Type B pancreatic cell (in vitro differentiated cells): ENCODE results near the gene PKN2. TPM values are rescaled to one million over a fixed set of nuclear protein-coding genes. Genes with fewer than 3 reads are reported as not detected.
"Not testable (repeated sequence)": the region's sequence is repeated elsewhere in the genome, so short reads cannot be mapped to it uniquely, and the experiment has no call there.

Source experiments
- DNase-seq: peaks from one replicate; pipeline ENCODE4 v3.0.0; 2021; ENCODE audit warnings: mixed read lengths; ENCODE audit not compliant: unreplicated experiment; ENCODE audit errors: extremely low spot score
- H3K27ac Mint-ChIP-seq: 2 replicates; pipeline ENCODE4 v1.8.0; 2021; ENCODE audit warnings: mild to moderate bottlenecking, mixed read lengths
- H3K27me3 Mint-ChIP-seq: 2 replicates; pipeline ENCODE4 v1.8.0; 2021; ENCODE audit warnings: mixed read lengths
- H3K36me3 Mint-ChIP-seq: 2 replicates; pipeline ENCODE4 v1.8.0; 2021; ENCODE audit warnings: mixed read lengths
- H3K4me1 Mint-ChIP-seq: one replicate; pipeline ENCODE4 v1.8.0; 2021; ENCODE audit warnings: mixed read lengths; ENCODE audit not compliant: unreplicated experiment
- H3K4me3 Mint-ChIP-seq: 2 replicates; pipeline ENCODE4 v1.8.0; 2021; ENCODE audit warnings: mild to moderate bottlenecking, mixed read lengths
- H3K9me3 Mint-ChIP-seq: 2 replicates; pipeline ENCODE4 v1.8.0; 2021; ENCODE audit warnings: mixed read lengths
- total RNA-seq: library from RNA; stranded (reverse); gene quantifications from 2 replicates; pipeline ENCODE4 v1.2.1, GENCODE V29; 2021; ENCODE audit warnings: low replicate concordance
- TF ChIP-seq, protein P1 (sequence below): fragments of 200-600 bp; sonication (generic); conservative IDR thresholded peaks from 2 replicates; pipeline ENCODE4 v1.5.0; 2021; ENCODE audit warnings: antibody characterized with exemption, mild to moderate bottlenecking

Gene PKN2
- total RNA-seq, 1 donor from 2014 or later: 56.0 TPM

DNA sequence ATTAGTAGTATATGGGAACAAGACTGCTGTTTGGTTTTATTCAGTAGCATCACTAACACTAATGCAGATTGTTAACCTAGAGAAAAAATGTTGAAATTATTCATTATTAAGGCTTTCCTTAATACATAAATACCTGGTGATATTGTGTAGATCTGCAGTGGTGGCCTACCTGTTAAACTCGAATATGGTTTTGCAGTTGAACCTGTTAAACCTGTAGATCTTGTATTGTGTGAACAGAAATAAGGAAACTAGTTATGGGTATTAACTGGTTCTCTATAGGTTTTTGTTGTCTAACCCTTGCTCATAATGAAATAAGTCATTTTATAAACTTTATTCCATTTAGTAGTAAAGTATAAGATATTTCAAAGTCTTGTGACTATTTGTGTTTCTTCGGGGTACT lies 23.9 kb downstream of the PKN2 start:
- no peak for DNase-seq
- Mint-ChIP-seq H3K27ac (peak overlapping the region; percentile 82), H3K9me3 (no peaks in the 10 kb centered on the region), H3K4me3 (peak overlapping the region; percentile 11), H3K4me1 (peaks cover 1% of the 10 kb centered on the region), H3K36me3 (peaks cover 23% of the 10 kb centered on the region), H3K27me3 (no peaks in the 10 kb centered on the region)
- TF ChIP-seq, protein P1, sequence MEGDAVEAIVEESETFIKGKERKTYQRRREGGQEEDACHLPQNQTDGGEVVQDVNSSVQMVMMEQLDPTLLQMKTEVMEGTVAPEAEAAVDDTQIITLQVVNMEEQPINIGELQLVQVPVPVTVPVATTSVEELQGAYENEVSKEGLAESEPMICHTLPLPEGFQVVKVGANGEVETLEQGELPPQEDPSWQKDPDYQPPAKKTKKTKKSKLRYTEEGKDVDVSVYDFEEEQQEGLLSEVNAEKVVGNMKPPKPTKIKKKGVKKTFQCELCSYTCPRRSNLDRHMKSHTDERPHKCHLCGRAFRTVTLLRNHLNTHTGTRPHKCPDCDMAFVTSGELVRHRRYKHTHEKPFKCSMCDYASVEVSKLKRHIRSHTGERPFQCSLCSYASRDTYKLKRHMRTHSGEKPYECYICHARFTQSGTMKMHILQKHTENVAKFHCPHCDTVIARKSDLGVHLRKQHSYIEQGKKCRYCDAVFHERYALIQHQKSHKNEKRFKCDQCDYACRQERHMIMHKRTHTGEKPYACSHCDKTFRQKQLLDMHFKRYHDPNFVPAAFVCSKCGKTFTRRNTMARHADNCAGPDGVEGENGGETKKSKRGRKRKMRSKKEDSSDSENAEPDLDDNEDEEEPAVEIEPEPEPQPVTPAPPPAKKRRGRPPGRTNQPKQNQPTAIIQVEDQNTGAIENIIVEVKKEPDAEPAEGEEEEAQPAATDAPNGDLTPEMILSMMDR: no peak

DNA sequence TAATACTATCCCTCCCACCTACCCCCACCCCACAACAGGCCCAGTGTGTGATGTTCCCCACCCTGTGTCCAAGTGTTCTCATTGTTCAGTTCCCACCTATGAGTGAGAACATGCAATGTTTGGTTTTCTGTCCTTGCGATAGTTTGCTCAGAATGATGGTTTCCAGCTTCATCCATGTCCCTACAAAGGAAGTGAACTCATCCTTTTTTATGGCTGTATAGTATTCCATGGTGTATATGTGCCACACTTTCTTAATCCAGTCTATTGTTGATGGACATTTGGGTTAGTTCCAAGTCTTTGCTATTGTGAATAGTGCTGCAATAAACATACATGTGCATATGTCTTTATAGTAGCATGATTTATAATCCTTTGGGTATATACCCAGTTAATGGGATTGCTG lies 28.8 kb downstream of the PKN2 start:
- DNase-seq, H3K27ac Mint-ChIP-seq, H3K9me3 Mint-ChIP-seq, H3K27me3 Mint-ChIP-seq, H3K4me3 Mint-ChIP-seq, H3K4me1 Mint-ChIP-seq: not testable (repeated sequence)
- H3K36me3 Mint-ChIP-seq: peaks cover 55% of the 10 kb centered on the region

DNA sequence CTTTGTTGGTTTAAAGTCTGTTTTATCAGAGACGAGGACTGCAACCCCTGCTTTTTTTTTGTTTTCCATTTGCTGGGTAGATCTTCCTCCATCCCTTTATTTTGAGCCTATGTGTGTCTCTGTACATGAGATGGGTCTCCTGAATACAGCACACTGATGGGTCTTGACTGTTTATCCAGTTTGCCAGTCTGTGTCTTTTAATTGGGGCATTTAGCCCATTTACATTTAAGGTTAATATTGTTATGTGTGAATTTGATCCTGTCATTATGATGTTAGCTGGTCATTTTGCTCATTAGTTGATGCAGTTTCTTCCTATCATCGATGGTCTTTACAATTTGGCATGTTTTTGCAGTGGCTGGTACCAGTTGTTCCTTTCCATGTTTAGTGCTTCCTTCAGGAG lies 32.5 kb downstream of the PKN2 start:
- H3K27me3 Mint-ChIP-seq, H3K9me3 Mint-ChIP-seq, H3K4me3 Mint-ChIP-seq, H3K4me1 Mint-ChIP-seq, DNase-seq, H3K27ac Mint-ChIP-seq: not testable (repeated sequence)
- peaks cover 53% of the 10 kb centered on the region for H3K36me3 Mint-ChIP-seq

DNA sequence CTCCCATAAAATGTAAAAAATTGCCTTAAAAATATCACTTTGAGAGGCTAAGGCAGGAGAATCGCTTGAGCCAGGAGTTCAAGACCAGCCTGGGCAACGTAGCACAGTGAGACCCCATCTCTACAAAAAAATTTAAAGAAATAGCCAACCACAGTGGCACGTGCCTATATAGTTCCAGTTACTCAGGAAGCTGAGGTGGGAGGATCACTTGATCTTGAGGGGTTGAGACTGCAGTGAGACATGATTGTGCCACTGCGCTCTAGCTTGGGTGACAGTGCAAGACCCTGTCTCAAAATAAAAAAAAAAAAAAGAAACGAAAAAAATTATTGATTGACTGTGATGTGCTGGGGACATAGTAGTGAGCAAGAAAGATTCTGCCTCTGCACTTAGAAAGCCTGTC lies 38.4 kb downstream of the PKN2 start:
- no peak overlapping the region for H3K27ac Mint-ChIP-seq
- H3K4me3 Mint-ChIP-seq: no peak overlapping the region

DNA sequence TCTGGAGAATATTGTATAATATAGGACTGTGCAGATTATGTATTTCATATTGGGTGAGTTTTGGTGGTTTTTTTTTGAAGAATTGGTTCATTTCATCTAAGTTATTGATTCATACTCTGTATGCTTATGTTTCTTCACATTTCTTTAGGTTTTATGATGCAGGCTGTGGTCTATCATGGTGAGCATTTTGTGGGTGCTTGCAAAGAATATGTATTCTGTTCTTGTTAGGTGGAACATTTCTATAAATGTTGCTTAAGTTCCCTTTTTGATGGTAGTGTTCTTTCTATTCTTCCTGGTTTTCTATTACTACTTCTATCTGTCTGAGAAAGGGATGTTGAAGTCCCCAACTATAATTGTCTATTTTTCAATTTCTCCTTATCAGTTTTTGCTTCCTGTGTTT lies 42.6 kb downstream of the PKN2 start:
- no peaks in the 10 kb centered on the region for H3K27me3 Mint-ChIP-seq
- peaks cover 21% of the 10 kb centered on the region for H3K36me3 Mint-ChIP-seq
- no peak for DNase-seq
- no peaks in the 10 kb centered on the region for H3K9me3 Mint-ChIP-seq
- TF ChIP-seq, protein P1: no peak
- H3K27ac Mint-ChIP-seq: no peak overlapping the region
- H3K4me3 Mint-ChIP-seq: no peak overlapping the region
- peaks cover 15% of the 10 kb centered on the region for H3K4me1 Mint-ChIP-seq

More for the DNA sequence above, 38.4 kb downstream of the PKN2 start:
- TF ChIP-seq, protein P1: no peak
- H3K36me3 Mint-ChIP-seq: peaks cover 30% of the 10 kb centered on the region
- H3K4me1 Mint-ChIP-seq: no peaks in the 10 kb centered on the region
- H3K9me3 Mint-ChIP-seq: peaks cover 4% of the 10 kb centered on the region
- H3K27me3 Mint-ChIP-seq: no peaks in the 10 kb centered on the region
- no peak for DNase-seq

DNA sequence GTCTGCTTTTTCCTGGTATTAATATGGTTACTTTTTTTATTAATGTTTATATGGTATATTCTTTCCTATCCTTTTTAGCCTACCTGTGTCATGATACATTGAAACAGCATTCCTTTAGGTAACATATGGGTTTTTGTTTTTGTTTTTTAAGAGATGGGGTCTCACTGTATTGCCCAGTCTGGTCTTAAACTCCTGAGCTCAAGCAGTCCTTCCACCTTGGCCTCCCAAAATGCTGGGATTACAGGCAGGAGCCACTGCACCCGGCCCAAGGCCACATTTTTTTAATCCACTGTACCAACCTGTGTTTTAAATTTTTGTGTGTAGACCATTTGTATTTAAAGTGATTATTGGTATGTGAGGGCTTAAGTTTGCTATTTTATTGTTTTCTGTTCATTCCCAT lies 43.1 kb downstream of the PKN2 start:
- Mint-ChIP-seq H3K27ac (no peak overlapping the region), H3K27me3 (no peaks in the 10 kb centered on the region), H3K4me1 (peaks cover 15% of the 10 kb centered on the region), H3K9me3 (no peaks in the 10 kb centered on the region), H3K4me3 (no peak overlapping the region), H3K36me3 (peaks cover 19% of the 10 kb centered on the region)
- TF ChIP-seq, protein P1: no peak
- DNase-seq: no peak

DNA sequence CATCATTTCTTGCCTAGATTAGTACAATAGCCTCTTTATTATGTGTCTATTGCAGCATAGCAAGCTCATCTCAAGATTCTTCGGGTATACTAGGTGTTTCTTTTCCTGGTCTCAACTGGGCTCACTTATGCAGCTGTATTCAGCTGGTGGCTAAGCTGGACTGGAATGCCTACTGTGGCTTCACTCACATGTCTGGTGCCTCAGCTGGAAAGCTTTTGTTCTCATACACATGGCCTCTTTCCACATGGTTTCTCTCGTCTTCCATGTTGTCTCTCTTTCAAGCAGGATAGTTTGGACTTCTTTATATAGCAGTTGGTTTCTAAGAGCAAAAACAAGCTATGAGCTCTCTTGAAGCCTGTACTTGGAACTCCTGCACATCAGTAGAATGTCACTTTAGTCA lies 45.2 kb downstream of the PKN2 start:
- H3K9me3 Mint-ChIP-seq: peaks cover 2% of the 10 kb centered on the region
- peaks cover 15% of the 10 kb centered on the region for H3K4me1 Mint-ChIP-seq
- H3K27ac Mint-ChIP-seq: no peak overlapping the region
- H3K27me3 Mint-ChIP-seq: no peaks in the 10 kb centered on the region
- TF ChIP-seq, protein P1: no peak
- H3K36me3 Mint-ChIP-seq: peaks cover 20% of the 10 kb centered on the region
- no peak overlapping the region for H3K4me3 Mint-ChIP-seq
- no peak for DNase-seq
